ENCODE results near the gene HECW1. TPM values are rescaled to one million over a fixed set of nuclear protein-coding genes. Genes with fewer than 3 reads are reported as not detected.

The HECW1 gene
- total and polyA plus RNA-seq, 8 donors: 0.04 to 0.69 (median 0.12) TPM; not detected in 5

GRCh38 chr7:43220250-43220649 lies 107.8 kb downstream of the HECW1 start:
- no peak overlapping the region for H3K27ac ChIP-seq
- H3K4me3 ChIP-seq: no peak overlapping the region
- FAIRE-seq (no peak), DNase-seq (no peak), ATAC-seq (no peak)
- no peaks in the 10 kb centered on the region for H3K9me3 ChIP-seq
- intact Hi-C loops (cut with DNase I): no loop called here
- no peaks in the 10 kb centered on the region for H3K4me1 ChIP-seq
- H3K27me3 ChIP-seq: peaks cover 0 to 3% (median 0%) of the 10 kb centered on the region in 4 donors
- no peaks in the 10 kb centered on the region for H3K36me3 ChIP-seq
- TF ChIP-seq, protein P1, sequence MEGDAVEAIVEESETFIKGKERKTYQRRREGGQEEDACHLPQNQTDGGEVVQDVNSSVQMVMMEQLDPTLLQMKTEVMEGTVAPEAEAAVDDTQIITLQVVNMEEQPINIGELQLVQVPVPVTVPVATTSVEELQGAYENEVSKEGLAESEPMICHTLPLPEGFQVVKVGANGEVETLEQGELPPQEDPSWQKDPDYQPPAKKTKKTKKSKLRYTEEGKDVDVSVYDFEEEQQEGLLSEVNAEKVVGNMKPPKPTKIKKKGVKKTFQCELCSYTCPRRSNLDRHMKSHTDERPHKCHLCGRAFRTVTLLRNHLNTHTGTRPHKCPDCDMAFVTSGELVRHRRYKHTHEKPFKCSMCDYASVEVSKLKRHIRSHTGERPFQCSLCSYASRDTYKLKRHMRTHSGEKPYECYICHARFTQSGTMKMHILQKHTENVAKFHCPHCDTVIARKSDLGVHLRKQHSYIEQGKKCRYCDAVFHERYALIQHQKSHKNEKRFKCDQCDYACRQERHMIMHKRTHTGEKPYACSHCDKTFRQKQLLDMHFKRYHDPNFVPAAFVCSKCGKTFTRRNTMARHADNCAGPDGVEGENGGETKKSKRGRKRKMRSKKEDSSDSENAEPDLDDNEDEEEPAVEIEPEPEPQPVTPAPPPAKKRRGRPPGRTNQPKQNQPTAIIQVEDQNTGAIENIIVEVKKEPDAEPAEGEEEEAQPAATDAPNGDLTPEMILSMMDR (IDR thresholded peaks at IDR 0.05): no peak
- 70 to 78% methylated on average over 6 of the region's 6 CpGs for WGBS, 2 donors

DNA sequence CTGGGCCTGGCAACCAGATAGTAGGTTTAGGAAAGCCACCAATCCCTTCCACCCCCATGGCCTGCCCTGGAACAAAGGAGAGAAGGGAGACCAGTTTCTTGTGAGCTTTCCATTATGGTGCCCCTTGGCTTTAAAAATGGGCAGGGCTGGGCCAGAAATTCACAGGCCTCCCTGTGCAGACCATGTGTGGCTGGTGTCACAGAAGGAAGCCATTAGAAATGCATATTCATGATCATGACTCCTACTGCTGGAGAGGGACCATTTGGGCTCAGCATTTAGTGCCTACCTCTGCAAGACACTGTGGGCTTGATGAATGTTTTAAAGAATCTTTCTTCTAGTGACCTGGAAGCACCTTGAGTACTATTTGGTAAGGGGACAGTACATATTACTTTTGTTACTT lies 108.3 kb downstream of the HECW1 start:
- Histone ChIP-seq H3K4me3 (no peak overlapping the region), H3K36me3 (no peaks in the 10 kb centered on the region), H3K9me3 (no peaks in the 10 kb centered on the region), H3K27me3 (peaks cover 0 to 3% (median 0%) of the 10 kb centered on the region in 4 donors), H3K27ac (no peak overlapping the region), H3K4me1 (no peaks in the 10 kb centered on the region)
- TF ChIP-seq, protein P1 (IDR thresholded peaks at IDR 0.05): no peak
- intact Hi-C loops (cut with DNase I): no loop called here
- FAIRE-seq: no peak
- ATAC-seq: no peak
- no peak for DNase-seq

GRCh38 chr7:43229801-43230200 lies 117.4 kb downstream of the HECW1 start:
- Histone ChIP-seq H3K4me1 (no peaks in the 10 kb centered on the region), H3K27ac (no peak overlapping the region), H3K9me3 (no peaks in the 10 kb centered on the region), H3K36me3 (no peaks in the 10 kb centered on the region), H3K4me3 (no peak overlapping the region), H3K27me3 (no peaks in the 10 kb centered on the region)
- no peak for FAIRE-seq
- ATAC-seq: no peak
- WGBS, 2 donors: 80 to 87% methylated on average over 5 of the region's 5 CpGs
- intact Hi-C loops (cut with DNase I): no loop called here
- TF ChIP-seq, protein P1 (IDR thresholded peaks at IDR 0.05): no peak
- no peak for DNase-seq

DNA sequence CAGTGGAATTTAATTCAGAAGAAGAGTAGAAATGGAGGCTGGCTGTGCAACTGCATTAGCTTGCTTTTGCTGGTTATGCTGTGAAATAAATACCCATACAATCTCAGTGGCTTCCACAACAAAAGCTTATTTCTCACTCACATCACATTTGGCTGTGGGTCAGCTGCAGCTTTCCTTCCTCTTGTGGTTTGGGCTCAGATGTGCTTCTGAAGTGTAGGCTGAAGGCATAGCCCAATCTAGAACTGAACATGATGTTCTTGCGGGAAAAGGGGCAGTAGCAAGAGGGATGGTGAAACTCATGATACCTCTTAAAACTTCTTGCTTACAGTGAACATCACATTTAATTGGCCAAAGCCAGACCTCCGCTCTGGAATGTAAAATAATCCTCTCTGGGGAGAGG lies 119.9 kb downstream of the HECW1 start:
- no peak for ATAC-seq
- no peak for DNase-seq
- H3K4me3 ChIP-seq: no peak overlapping the region
- no peaks in the 10 kb centered on the region for H3K4me1 ChIP-seq
- WGBS, 2 donors: 71 to 82% methylated on average over 2 of the region's 2 CpGs
- no peak for FAIRE-seq
- no peaks in the 10 kb centered on the region for H3K36me3 ChIP-seq
- no peak overlapping the region for H3K27ac ChIP-seq
- H3K27me3 ChIP-seq: no peaks in the 10 kb centered on the region
- intact Hi-C loops (cut with DNase I): no loop called here
- TF ChIP-seq, protein P1 (IDR thresholded peaks at IDR 0.05): no peak
- H3K9me3 ChIP-seq: no peaks in the 10 kb centered on the region

- FAIRE-seq (no peak), DNase-seq (no peak), ATAC-seq (no peak)
- TF ChIP-seq, protein P1 (IDR thresholded peaks at IDR 0.05): no peak
- Histone ChIP-seq H3K9me3 (no peaks in the 10 kb centered on the region), H3K36me3 (no peaks in the 10 kb centered on the region), H3K27ac (no peak overlapping the region), H3K4me1 (no peaks in the 10 kb centered on the region), H3K4me3 (no peak overlapping the region), H3K27me3 (no peaks in the 10 kb centered on the region)
- 45 to 56% methylated on average over 5 of the region's 5 CpGs for WGBS, 2 donors
- intact Hi-C loops (cut with DNase I): no loop called here
These were observed 121.6 kb downstream of the HECW1 start for GRCh38 chr7:43234073-43234472.

Measured in pancreas (tissue), 10 donors.